ENCODE measurements around the gene KCND3. TPM values are rescaled to one million over a fixed set of nuclear protein-coding genes. Genes with fewer than 3 reads are reported as not detected.

The KCND3 gene
- total RNA-seq, 1 experiment from 2014 or later = 0.15 TPM

DNA sequence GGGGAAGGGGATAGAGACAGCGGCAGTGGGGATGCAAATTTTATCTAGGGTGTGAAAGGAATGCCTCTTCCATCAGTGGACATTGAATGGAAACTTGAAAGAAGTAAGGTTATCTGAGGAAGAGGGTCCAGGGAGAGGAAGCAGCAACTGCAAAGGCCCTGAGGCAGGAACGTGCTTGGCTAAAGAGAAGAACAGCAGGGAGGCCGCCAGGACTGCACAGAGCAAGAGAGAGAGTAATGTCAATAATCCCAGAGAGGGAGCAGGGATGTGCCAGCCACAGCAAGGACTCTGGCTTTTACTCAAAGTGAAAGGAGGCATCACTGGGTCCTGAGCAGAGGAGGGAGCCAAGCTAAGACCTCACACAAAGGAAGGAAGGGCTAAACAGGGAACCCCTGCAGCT, 50.9 kb downstream of the KCND3 start:
- Histone ChIP-seq H3K27ac (ENCODE audit: insufficient read length, low read depth, low read length) (no peak overlapping the region), H3K18ac (ENCODE audit: insufficient read length, low read depth, low read length) (no peak overlapping the region), H3K4me2 (ENCODE audit: insufficient read depth, insufficient read length, low read length) (no peak overlapping the region), H3K79me1 (ENCODE audit: insufficient read depth, low read depth, low read length, poor library complexity, severe bottlenecking) (no peaks in the 10 kb centered on the region), H4K8ac (replicated peaks; ENCODE audit: insufficient read length, low read depth, low read length) (no peak overlapping the region), H3K56ac (ENCODE audit: insufficient read length, low read depth, low read length) (no peak overlapping the region), H2BK120ac (ENCODE audit: low read depth, low read length, poor library complexity, severe bottlenecking) (no peak overlapping the region), H3K9me3 (ENCODE audit: control insufficient read depth, low read depth, low read length) (no peaks in the 10 kb centered on the region), H4K5ac (ENCODE audit: insufficient read length, low read depth, low read length) (no peak overlapping the region), H2BK12ac (ENCODE audit: insufficient read length, low read depth, low read length) (no peak overlapping the region), H2BK15ac (ENCODE audit: low read depth, low read length) (no peak overlapping the region), H2AFZ (ENCODE audit: low read length) (no peak overlapping the region), H4K20me1 (ENCODE audit: control insufficient read depth, insufficient read depth, insufficient read length) (no peaks in the 10 kb centered on the region), H3K23ac (ENCODE audit: insufficient read length, low read depth, low read length) (no peak overlapping the region), H2AK5ac (ENCODE audit: insufficient read length, low read length) (no peak overlapping the region), H3K27me3 (ENCODE audit: insufficient read depth, low read length) (no peaks in the 10 kb centered on the region), H3K9ac (ENCODE audit: extremely low read depth, insufficient read length, low read length) (no peak overlapping the region), H4K91ac (ENCODE audit: insufficient read length, low read depth, low read length) (no peak overlapping the region), H2BK5ac (ENCODE audit: insufficient read length, low read length) (no peak overlapping the region), H3K4ac (ENCODE audit: low read depth, low read length) (no peak overlapping the region), H3K4me1 (ENCODE audit: insufficient read depth, low read length) (no peaks in the 10 kb centered on the region), H2BK20ac (ENCODE audit: low read depth, low read length, poor library complexity, severe bottlenecking) (no peak overlapping the region), H3T11ph (ENCODE audit: low read length) (no peak overlapping the region), H3K79me2 (ENCODE audit: insufficient read depth, low read length) (no peaks in the 10 kb centered on the region), H3K14ac (ENCODE audit: insufficient read depth, low read length) (no peak overlapping the region), H3K23me2 (ENCODE audit: insufficient read length, low read depth, low read length, poor library complexity, severe bottlenecking) (no peaks in the 10 kb centered on the region)
- Mint-ChIP-seq H3K27me3 (ENCODE audit: low read depth) (no peaks in the 10 kb centered on the region), H3K4me1 (peaks cover 4% of the 10 kb centered on the region in 2 experiments; a peak in 3 of 4 replicates), H3K4me3 (no peak overlapping the region), H3K36me3 (ENCODE audit: insufficient read depth in 1 of 3, low read depth in 3 of 3) (no peaks in the 10 kb centered on the region; a peak in 1 of 7 replicates), H3K9me3 (peaks cover 0 to 2% of the 10 kb centered on the region in 2 experiments; a peak in 1 of 5 replicates), H3K27ac (no peak overlapping the region)
- TF ChIP-seq, protein P1, sequence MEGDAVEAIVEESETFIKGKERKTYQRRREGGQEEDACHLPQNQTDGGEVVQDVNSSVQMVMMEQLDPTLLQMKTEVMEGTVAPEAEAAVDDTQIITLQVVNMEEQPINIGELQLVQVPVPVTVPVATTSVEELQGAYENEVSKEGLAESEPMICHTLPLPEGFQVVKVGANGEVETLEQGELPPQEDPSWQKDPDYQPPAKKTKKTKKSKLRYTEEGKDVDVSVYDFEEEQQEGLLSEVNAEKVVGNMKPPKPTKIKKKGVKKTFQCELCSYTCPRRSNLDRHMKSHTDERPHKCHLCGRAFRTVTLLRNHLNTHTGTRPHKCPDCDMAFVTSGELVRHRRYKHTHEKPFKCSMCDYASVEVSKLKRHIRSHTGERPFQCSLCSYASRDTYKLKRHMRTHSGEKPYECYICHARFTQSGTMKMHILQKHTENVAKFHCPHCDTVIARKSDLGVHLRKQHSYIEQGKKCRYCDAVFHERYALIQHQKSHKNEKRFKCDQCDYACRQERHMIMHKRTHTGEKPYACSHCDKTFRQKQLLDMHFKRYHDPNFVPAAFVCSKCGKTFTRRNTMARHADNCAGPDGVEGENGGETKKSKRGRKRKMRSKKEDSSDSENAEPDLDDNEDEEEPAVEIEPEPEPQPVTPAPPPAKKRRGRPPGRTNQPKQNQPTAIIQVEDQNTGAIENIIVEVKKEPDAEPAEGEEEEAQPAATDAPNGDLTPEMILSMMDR (conservative IDR thresholded peaks at IDR 0.05) = no peak
- no peak for DNase-seq
- WGBS (ENCODE audit: extremely low coverage, insufficient read length, low lambda C conversion rate) = no CpG with 5 or more reads among the region's 3 CpGs

Data from H9 (cell line).